Ishikawa (cell line): Measurements from ENCODE around the gene PRKAB1.

ENCODE experiments used
- CEBPB ChIP-seq: IDR thresholded peaks from 2 replicates; pipeline ENCODE4 v1.6.1; 2012
- CREB1 ChIP-seq: IDR thresholded peaks from 2 replicates; pipeline ENCODE4 v1.6.1; 2012; ENCODE audit warnings: low read depth
- EGR1 ChIP-seq: IDR thresholded peaks from 2 replicates; pipeline ENCODE4 v1.6.1; 2012
- EP300 ChIP-seq: IDR thresholded peaks from 2 replicates; pipeline ENCODE4 v1.6.1; 2012; ENCODE audit warnings: borderline replicate concordance
- FOXM1 ChIP-seq: IDR thresholded peaks from 2 replicates; pipeline ENCODE4 v1.6.1; 2012; ENCODE audit warnings: low read depth, borderline replicate concordance
- MAX ChIP-seq: IDR thresholded peaks from 2 replicates; pipeline ENCODE4 v1.6.1; 2012
- NFIC ChIP-seq: IDR thresholded peaks from 2 replicates; pipeline ENCODE4 v1.6.1; 2012
- RAD21 ChIP-seq: IDR thresholded peaks from 2 replicates; pipeline ENCODE4 v1.6.1; 2012; ENCODE audit warnings: low read depth
- REST ChIP-seq: IDR thresholded peaks from 2 replicates; pipeline ENCODE4 v1.6.1; 2012; ENCODE audit warnings: low read depth, mild to moderate bottlenecking
- TAF1 ChIP-seq: IDR thresholded peaks from 2 replicates; pipeline ENCODE4 v1.6.1; 2012; ENCODE audit warnings: low read depth, mild to moderate bottlenecking
- TCF12 ChIP-seq: IDR thresholded peaks from 2 replicates; pipeline ENCODE4 v1.6.1; 2012; ENCODE audit warnings: low read depth
- TEAD4 ChIP-seq: IDR thresholded peaks from 2 replicates; pipeline ENCODE4 v1.6.1; 2012
- USF1 ChIP-seq: IDR thresholded peaks from 2 replicates; pipeline ENCODE4 v1.6.1; 2012
- YY1 ChIP-seq: IDR thresholded peaks from 2 replicates; pipeline ENCODE4 v1.6.1; 2012; ENCODE audit warnings: low read depth
- ZBTB7A ChIP-seq: IDR thresholded peaks from 2 replicates; pipeline ENCODE4 v1.6.1; 2012; ENCODE audit warnings: low read depth

PRKAB1 gene

GRCh38 chr12:119667577-119668323, at the start of gene PRKAB1:
PRKAB1 (plus strand) TSS chr12:119668133; CDS start chr12:119668245, 112 bp downstream.
- TF ChIP-seq ZBTB7A (no peak), EP300 (no peak), USF1 (no peak), TEAD4 (no peak), NFIC (no peak), FOXM1 (no peak), RAD21 (peak; percentile 41; the same call in 1 of the 2 replicates), TCF12 (peak; percentile 51; the same call in 1 of the 2 replicates), CEBPB (peak; percentile 31; the same call in 1 of the 2 replicates), TAF1 (peak; percentile 60; the same call in 1 of the 2 replicates), EGR1 (no peak), MAX (peak; percentile 87), YY1 (peak; percentile 52; the same call in 1 of the 2 replicates), REST (peak; percentile 21; the same call in 1 of the 2 replicates), CREB1 (no peak)

GRCh38 chr12:119620490-119620889, 47.4 kb upstream of the PRKAB1 start:
- no peak for TF ChIP-seq TAF1
- TF ChIP-seq REST: no peak
- no peak for TF ChIP-seq USF1
- no peak for TF ChIP-seq MAX
- no peak for TF ChIP-seq EP300
- TF ChIP-seq RAD21: no peak
- TF ChIP-seq CREB1: no peak
- TF ChIP-seq FOXM1: no peak
- TF ChIP-seq CEBPB: no peak
- no peak for TF ChIP-seq YY1
- no peak for TF ChIP-seq TCF12
- no peak for TF ChIP-seq ZBTB7A
- no peak for TF ChIP-seq TEAD4
- TF ChIP-seq NFIC: no peak
- TF ChIP-seq EGR1: no peak

- TF ChIP-seq YY1 (no peak), FOXM1 (no peak), USF1 (no peak), EGR1 (no peak), TCF12 (no peak), NFIC (no peak), REST (no peak), MAX (no peak), CEBPB (no peak), TEAD4 (no peak), EP300 (no peak), TAF1 (no peak), ZBTB7A (no peak), RAD21 (no peak), CREB1 (no peak)
Observed at GRCh38 chr12:119621878-119622277, 46.1 kb upstream of the PRKAB1 start.
